ENCODE results near the gene IRF2BP2.

IRF2BP2 gene

GRCh38 chr1:234582681-234583301, 27.2 kb downstream of the IRF2BP2 start:
- no peak for DNase-seq

DNA sequence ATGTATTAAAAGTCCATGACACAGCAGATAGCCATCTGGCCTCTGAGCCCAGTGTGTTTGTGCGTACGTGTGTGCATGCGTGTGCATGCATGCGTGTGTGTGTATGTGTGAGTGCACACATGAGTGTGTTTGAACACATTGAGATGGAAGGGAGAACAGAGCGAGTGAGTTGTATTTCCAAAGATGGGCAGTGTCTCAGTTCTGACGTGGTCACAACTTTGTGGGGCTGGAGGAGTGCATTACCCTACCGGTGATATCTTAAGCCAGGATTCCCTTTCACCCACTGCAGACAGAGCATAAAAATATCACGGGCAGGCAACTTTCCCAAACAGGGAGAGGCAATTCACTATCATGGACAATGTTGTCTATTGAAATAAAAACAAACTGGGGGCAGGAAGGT, 27.8 kb downstream of the IRF2BP2 start:
- no peak for DNase-seq

GRCh38 chr1:234581063-234581714, 28.8 kb downstream of the IRF2BP2 start:
- no peak for DNase-seq

DNA sequence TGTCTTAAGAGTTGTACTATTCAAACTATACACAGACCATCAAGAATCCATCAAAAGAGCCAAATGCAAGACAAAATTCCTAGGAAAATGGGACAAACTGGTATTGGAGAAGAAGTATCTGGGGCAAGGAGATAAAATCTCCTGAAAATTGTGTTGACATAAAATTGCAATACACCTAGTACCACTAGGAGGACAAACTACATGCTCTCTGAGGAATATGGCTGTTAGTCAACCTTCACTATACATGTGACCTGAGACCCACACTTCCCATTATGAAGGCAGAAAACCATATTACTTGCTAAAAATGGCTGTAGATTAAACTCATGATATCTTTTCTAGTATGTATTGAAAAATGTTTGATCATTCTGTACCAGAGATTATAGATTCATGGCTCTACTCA, 30.0 kb downstream of the IRF2BP2 start:
- DNase-seq: no peak

DNA sequence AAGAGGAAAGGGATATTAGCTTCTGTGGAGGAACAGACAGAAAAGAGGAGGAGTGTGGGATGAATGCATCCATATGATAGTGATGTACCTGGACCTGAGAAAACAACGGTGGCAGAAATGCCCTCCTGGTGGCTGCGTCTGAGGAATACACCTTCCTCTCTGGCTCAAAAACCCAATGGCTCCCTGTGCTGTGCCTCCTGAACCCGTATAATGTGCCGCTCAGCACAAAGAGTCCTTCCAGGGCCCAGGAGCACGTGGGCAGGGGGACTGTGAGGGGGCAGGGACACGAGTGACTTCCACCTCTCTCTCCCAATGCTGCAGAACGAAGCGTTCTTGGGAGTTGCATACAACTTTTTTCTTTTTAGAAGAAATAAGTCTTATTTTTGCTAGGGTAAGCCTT, 31.2 kb downstream of the IRF2BP2 start:
- DNase-seq: no peak

DNA sequence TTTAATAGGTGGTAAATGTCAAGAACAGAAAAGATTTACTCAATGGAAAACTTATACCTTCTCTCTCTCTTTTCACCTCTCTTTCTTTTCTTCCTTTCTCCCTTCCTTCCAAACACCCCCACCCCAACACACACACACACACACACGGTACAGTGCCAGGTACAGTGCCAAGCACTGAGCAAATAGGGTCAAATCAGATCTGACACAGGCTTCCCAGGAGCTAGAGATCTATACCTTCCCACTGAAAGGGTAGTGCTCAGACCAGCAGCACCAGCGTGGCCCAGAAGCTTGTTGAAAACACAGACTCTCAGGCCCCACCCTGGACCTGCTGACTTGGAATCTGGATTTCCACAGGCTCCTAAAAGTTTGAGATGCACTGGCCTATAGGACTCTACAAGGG, 31.9 kb downstream of the IRF2BP2 start:
- no peak for DNase-seq

GRCh38 chr1:234573711-234574299, 36.2 kb downstream of the IRF2BP2 start:
- no peak for DNase-seq

DNA sequence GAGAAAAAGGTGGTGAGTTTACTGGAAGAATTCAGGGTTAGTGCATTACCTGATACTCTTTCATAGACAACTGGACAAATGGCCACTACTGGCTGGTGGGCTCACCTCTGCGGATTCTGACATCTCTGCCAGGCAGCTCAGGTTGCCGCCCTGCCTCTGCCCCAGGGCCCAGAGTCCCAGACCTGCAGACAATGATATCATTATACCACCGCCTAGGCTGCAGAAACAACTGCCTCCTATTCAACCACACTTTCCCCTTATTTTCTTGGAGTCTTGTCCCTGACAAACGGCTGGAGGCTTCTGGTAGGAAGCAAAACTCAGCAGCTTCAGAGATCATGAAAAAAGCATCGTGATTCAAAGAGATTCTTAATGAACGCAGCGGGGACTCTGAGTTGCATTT, 37.0 kb downstream of the IRF2BP2 start:
- DNase-seq: no peak

DNA sequence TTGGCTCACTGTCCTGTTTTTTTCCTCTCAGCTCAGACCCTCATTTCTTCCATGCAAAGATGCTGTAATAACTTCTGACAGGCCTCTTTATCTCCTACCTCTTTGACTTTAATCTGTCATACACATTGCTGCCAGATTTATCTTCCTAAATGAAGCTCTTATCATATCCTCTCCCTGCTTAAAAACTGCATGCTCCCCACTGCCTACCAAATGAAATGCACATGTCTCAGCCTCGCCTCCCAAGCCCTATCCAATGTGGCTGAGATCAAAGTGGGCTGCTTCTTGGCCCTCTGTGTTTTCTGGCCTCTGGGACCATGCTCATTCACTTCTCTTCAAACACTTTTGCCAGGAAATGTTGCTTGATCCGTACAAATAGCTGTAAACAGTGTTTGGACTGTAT, 38.3 kb downstream of the IRF2BP2 start:
- no peak for DNase-seq

DNA sequence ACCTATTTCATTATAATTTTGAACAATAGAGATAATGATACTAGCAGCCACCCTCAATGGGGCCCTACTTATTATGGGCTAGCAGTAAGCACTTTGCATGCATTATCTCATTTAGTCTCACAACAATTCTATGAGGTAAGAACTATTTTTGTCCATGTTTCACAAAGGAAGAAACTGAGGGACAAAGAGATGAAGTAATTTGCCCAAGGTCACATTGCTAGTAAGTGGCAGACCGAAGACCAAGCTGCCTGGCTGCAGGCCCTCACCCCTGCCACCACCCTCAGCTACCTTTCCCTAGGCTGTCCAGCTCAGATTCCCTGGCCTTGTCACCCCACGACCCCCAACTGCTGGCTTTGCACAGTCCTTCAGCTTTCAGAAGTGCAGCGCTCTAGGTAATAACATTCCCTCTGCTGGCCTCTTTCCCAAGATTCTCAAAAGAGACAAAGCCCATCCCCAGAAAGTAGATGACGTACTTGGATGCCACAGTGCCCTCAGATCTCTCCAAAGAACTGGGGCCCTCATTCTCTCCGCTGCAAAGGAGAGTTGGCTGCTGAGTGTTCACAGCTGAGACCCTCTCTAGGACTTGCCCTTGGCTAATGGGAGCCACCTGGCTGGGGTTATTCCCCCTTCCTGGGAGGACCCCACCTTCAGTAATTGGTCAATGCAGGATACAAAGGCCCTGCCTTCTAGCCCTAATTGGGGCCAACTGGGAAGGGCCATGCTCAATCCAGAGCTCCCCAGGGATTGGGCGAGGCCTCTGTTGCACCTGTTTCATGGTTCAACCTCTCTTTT, 39.5 kb downstream of the IRF2BP2 start:
- no peak for DNase-seq

- DNase-seq: no peak
Observed at GRCh38 chr1:234568345-234568744, 41.6 kb downstream of the IRF2BP2 start.

- no peak for DNase-seq
Observed at GRCh38 chr1:234565132-234565531, 44.8 kb downstream of the IRF2BP2 start.

DNA sequence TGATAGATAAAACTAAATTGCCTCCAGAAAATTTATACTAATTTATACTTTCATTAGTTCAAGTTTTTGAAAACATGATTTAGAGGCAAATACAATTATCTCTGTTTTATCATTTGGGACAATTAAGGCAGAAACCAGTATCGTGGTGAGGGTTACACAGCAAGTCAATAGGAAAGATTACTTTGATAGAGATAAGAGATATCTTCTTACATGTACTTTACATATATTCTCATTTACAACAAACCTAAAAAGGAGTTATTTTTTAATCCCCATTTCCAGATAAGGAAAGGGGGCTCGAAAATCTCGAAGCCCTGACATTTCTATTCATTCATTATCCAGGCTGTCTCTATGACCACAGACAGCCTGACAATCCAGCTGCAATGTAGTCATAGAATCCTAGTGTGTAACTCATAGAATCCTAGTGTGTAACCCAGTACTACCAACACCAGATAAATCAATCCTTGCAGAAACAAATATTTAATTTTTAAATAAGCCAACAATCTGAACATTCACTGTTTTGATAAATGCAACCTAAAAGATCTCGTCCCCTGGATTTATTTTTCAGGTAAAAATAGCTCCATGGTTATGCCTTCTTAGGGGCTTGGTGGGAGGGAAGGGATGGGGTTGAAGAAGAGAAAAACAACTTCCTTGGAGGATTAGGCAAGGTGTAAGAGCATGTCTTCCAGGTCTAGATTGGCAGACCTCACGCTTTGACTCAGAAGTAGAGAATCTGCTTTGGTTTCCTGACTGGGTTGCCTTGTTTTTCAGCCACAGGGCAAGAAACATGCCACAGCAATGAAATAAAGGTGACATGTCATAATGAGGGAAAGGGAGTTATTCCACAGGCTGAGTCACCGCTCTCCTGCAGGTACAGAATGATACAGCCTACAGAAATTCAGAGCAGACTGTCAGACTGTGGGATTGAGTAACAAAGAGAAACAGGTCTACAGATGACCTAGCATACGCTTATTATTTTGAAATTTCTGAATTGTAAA, 45.6 kb downstream of the IRF2BP2 start:
- no peak for DNase-seq

GRCh38 chr1:234562334-234562733, 47.6 kb downstream of the IRF2BP2 start:
- no peak for DNase-seq

- no peak for DNase-seq
Observed at GRCh38 chr1:234561319-234561718, 48.7 kb downstream of the IRF2BP2 start.

GRCh38 chr1:234559902-234560676, 49.9 kb downstream of the IRF2BP2 start:
- DNase-seq: no peak

DNA sequence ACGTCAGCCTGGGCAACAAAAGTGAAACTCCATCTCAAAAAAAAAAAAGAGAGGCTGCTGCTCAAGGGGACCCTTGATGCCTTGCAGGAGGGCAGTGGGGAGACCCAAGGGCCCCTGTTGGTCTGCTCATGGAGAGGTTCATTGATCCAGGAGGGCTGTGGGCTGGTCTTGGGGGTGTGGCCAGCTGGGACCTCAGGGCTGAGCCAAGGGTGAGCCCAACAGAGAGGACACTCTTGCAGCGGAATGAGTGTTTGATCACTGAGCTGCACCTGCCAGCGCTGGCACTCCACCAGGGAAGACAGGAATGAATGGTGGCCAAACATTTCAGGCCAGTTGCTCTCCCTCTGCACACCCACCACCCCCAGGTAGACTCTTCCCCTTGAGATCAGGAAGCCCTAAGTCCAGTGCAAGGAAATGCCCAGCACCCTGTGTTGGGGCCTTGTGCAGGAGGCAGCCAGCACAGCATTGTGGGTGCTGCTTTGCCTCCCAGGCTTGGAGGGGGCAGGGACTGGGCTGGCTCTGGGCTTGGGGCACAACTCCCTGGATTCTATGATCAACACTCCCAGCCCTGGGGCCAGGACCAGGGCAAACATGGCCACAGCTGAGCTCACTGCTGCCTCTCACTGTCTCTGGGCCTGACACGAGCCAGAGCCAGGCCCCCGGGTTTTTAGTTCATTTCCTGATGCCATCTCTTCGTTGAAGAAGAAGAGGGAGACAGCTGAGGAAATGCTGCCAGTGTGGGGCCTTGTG, 50.7 kb downstream of the IRF2BP2 start:
- peak; percentile 80 for DNase-seq

DNA sequence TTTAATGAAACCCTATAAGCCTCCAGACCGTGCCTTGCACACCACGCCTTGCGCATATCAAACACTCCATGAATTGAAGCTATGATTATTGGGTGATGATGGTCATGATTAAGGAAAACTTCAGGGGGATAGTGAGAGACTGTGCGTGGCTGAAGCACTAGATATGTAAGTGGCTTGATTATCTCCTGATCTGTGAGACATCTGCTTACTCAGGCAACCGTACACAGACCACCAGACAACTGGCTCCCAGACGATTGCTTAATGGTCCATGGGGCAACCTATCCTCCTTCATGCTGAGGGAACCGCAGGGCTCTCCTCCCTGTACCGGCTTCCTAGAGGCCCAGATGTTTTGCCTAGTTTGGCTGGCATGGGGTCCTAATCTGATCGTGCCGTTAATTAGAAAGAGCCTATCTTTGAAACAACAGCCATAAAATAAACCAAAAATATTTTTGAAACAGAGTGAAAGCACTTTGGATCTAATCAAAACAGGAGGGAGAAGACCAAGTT, 51.6 kb downstream of the IRF2BP2 start:
- no peak for DNase-seq

- DNase-seq: no peak
Observed at GRCh38 chr1:234556245-234556943, 53.6 kb downstream of the IRF2BP2 start.

DNA sequence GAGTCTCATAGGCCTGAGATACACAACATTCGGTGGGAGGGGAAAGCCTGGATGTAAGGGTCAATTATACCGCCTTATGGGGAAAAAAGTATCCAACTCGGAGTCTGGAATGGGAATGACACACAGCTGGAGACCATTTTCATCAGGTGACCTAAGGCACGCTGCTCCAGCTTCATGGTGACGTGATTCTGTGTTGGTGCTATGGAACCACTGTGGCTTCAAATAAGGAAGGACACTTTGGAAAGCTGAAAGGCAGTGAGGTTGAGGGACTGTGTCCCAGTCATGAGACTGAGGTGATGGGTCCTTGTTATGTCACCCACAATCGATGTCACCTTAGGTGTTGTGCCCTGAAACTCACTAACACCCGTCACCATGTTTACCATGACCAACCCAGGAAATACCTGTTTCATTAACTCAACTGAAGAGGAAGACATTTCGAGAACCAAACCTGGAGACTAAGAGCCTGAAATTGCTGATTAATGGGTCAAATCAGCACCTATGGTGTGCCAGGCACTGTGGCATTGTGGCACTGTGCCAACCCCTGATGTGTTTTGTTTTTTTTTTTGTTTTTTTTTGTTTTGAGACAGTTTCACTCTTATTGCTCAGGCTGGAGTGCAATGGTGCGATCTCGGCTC, 54.5 kb downstream of the IRF2BP2 start:
- DNase-seq: no peak

Data from NCI-H2029 treated with DMSO at 0.1 percent for 48 hours (cell line).